ENCODE measurements around the gene TRIM62.
"Not testable (repeated sequence)": the region's sequence is repeated elsewhere in the genome, so short reads cannot be mapped to it uniquely, and the experiment has no call there.

The TRIM62 gene

DNA sequence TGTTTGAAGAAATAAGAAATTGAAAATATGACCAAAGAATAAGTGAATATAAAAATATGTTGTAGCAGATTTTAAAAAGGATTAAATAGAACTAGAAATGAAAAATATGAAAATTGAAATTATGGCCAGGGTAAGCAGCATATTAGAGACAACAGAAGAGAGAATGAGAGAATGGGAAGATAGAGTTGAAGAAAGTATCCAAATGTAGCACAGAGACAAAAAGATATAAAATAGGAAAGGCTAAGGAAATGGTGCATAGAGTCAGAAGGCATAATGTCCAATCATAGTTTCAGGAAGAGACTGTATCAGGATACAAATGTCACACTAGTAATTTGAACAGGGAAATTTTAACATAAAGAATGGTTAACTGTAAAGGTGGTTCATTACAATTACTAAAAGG lies 71.4 kb downstream of the TRIM62 start:
- DNase-seq (ENCODE audit: insufficient read length) (no peak), FAIRE-seq (no peak)
- TF ChIP-seq TAF1 (IDR thresholded peaks at IDR 0.05; ENCODE audit: borderline replicate concordance, low read depth, low read length) (no peak), POLR2AphosphoS5 (IDR thresholded peaks at IDR 0.05; ENCODE audit: low read depth, low read length) (no peak), POLR2A (IDR thresholded peaks at IDR 0.05; ENCODE audit: low read depth, low read length) (no peak)

DNA sequence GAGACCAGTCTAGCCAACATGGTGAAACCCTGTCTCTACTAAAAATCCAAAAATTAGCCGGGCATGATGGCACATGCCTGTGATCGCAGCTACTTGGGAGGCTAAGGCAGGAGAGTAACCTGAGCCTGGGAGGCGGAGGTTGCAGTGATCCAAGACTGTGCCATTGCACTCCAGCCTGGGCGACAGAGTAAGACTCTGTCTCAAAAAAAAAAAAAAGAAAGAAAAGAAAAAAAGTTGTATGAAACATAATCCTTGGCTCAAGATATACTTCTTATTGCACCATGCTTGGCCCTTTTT lies 81.8 kb downstream of the TRIM62 start:
- DNase-seq (ENCODE audit: insufficient read length); FAIRE-seq: not testable (repeated sequence)

DNA sequence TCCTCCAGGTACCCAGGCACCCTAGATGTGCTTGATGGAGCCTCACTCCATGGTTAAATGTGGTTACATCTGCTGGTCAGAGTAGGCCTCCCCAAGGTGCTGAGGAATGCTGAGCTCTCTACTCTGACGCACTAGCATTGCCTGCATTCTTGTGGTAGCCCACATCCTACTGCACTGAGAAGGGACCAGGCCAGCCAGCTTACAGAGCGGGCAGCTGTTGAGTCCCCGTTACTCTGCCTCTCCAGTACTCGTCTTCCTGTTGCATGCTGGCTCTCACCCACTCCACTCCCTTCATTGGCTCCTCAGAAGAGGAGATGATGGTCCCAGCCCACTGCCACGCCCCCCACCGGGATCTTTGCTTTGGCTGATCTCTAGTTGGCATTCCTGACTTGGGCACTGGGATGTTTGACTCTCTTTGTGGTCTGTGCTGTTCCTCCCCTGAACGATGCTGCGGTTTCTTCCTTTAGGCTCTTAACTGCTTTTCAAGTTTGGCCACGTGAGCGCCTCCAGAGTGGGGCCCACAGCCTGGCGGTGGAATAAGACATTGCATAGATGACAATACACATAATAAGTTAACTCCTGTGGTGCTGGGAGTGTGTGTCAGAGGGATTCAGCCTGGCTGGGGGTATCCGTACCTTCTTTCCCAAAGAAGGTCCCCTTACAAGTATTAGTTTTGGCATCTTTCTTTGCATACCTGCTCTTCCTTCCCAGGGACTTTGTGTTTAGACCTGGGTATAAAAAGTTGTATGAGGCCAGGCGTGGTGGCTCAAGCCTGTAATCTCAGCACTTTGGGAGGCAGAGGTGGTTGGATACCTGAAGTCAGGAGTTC lies 82.3 kb downstream of the TRIM62 start:
- no peak for TF ChIP-seq TAF1 (IDR thresholded peaks at IDR 0.05; ENCODE audit: borderline replicate concordance, low read depth, low read length)
- peak; percentile 31; the same call in 1 of the 2 replicates for TF ChIP-seq POLR2A (IDR thresholded peaks at IDR 0.05; ENCODE audit: low read depth, low read length)
- peak; percentile 95 for FAIRE-seq
- DNase-seq (ENCODE audit: insufficient read length), result no peak

DNA sequence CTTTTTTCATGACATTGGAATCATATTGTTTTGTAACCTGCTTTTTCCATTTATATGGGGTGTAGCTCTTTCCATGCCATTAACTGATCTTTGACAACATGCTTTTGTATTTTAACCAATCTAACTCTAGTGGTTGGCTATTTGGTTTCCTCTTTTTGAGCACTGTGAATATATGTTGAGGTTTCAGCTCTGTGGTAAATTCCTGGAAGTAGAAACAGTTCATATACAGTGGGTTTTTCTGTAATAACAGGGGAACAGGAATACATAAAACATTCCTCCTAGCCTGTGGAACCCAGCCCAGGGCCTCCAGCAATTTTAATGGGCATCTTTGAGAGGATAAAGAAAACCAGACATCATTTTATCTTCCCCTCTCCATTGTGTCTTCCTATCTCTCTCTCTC lies 83.5 kb downstream of the TRIM62 start:
- DNase-seq (ENCODE audit: insufficient read length) (no peak), FAIRE-seq (no peak)
- TF ChIP-seq POLR2A (IDR thresholded peaks at IDR 0.05; ENCODE audit: low read depth, low read length), result no peak
- TF ChIP-seq TAF1 (IDR thresholded peaks at IDR 0.05; ENCODE audit: borderline replicate concordance, low read depth, low read length), result no peak
- no peak for TF ChIP-seq POLR2AphosphoS5 (IDR thresholded peaks at IDR 0.05; ENCODE audit: low read depth, low read length)

DNA sequence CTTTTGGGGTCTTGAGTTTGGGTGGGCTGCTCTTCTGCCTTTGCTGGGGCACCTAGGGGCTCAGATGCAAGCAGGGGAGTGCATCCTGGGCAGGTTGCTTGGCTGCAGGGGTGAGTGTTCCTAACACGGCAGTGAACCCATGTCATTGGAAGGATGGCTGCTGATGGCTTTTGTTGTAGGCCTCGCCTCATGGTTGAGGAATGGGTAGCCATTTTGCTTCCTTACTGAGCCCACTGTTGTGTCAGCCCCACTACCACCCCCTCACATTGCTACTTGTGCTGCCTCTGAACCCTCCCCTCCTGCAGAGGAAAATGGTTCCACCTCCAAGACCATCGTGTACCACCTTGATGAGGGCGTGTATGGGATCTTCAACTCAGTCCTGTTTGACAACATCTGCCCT lies 84.1 kb downstream of the TRIM62 start:
- DNase-seq (ENCODE audit: insufficient read length) (no peak), FAIRE-seq (no peak)
- TF ChIP-seq TAF1 (IDR thresholded peaks at IDR 0.05; ENCODE audit: borderline replicate concordance, low read depth, low read length) (no peak), POLR2A (IDR thresholded peaks at IDR 0.05; ENCODE audit: low read depth, low read length) (no peak)

DNA sequence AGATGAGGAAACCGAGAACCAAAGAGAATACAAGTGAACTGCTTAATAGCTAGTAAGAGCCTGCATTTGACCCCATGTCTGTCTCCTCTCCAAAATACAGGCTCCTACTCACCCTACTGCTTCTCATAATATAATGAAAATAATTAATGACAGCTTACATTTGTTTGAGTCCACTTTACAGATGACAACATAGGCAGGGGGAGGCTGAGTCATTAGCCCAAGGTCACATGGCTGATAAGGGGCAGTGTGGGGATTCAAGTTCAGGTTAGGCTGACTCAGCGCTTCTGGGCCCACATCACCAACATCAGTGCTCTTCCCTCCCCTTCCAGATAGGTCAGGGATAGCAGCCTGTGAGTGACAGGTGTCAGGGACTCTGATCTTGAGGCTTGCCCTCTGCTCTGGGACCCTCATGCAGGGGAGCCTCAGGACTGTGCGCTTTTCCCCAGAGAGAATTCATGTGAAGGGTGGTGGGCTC lies 84.7 kb downstream of the TRIM62 start:
- no peak for FAIRE-seq
- TF ChIP-seq TAF1 (IDR thresholded peaks at IDR 0.05; ENCODE audit: borderline replicate concordance, low read depth, low read length) (no peak), POLR2A (IDR thresholded peaks at IDR 0.05; ENCODE audit: low read depth, low read length) (no peak), POLR2AphosphoS5 (IDR thresholded peaks at IDR 0.05; ENCODE audit: low read depth, low read length) (no peak)
- DNase-seq (ENCODE audit: insufficient read length), result no peak

DNA sequence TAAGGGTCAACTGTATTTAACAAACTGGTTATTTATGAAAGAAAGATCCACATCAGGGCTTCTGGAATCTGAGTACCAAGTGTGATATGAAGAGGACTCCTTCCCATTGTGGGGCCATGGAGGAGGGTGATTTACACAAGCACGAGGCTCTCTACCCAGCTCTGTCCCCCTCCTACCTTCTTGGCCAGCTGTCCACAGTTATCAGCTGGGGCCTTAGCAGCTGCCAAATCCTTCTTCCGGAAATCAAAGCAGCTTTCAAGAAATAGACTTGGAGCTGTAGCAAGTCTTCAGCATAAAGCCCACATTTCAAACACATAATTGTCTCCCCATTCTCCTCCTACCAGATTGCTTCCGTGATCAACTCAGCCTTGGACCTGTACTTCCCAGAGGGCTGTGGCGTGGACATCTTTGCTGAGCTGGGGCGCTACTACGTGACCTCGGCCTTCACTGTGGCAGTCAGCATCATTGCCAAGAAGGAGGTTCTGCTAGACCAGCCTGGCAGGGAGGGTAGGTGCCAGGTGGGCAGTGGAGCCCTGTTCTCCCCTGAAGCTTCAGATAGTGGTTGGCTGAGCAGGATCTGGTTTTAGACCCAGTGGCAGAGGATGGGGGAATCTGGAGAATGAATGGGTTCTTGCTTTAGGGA lies 85.4 kb downstream of the TRIM62 start:
- DNase-seq (ENCODE audit: insufficient read length) (no peak), FAIRE-seq (no peak)
- no peak for TF ChIP-seq POLR2A (IDR thresholded peaks at IDR 0.05; ENCODE audit: low read depth, low read length)
- no peak for TF ChIP-seq POLR2AphosphoS5 (IDR thresholded peaks at IDR 0.05; ENCODE audit: low read depth, low read length)
- no peak for TF ChIP-seq TAF1 (IDR thresholded peaks at IDR 0.05; ENCODE audit: borderline replicate concordance, low read depth, low read length)
